HepG2 (cell line): ENCODE measurements around the gene UBC. TPM values are rescaled to one million over a fixed set of nuclear protein-coding genes. Genes with fewer than 3 reads are reported as not detected.

Experiments
- FOXJ3 ChIP-seq: sonication (generic); formaldehyde crosslinking; IDR thresholded peaks from 2 replicates; pipeline ENCODE4 v1.4.0; 2020; ENCODE audit warnings: missing genetic modification reagents, mild to moderate bottlenecking, borderline replicate concordance
- KDM1A ChIP-seq: IDR thresholded peaks from 2 replicates; pipeline ENCODE4 v1.6.1; 2016; ENCODE audit warnings: missing compliant biosample characterization
- NAIF1 ChIP-seq: sonication (generic); formaldehyde crosslinking; IDR thresholded peaks from 2 replicates; pipeline ENCODE4 v1.5.0; 2020; ENCODE audit warnings: mild to moderate bottlenecking, missing genetic modification reagents, borderline replicate concordance
- NR1H2 ChIP-seq: sonication (generic); formaldehyde crosslinking; IDR thresholded peaks from 2 replicates; pipeline ENCODE4 v1.8.1; 2022; ENCODE audit warnings: low read depth, missing genetic modification reagents, borderline replicate concordance
- RELA ChIP-seq: sonication (generic); formaldehyde crosslinking; IDR thresholded peaks from 2 replicates; pipeline ENCODE4 v1.4.0; 2020; ENCODE audit warnings: missing genetic modification reagents
- SOX5 ChIP-seq: IDR thresholded peaks from 2 replicates; pipeline ENCODE4 v1.6.1; 2016; ENCODE audit warnings: borderline replicate concordance
- SP4 ChIP-seq: sonication (generic); formaldehyde crosslinking; IDR thresholded peaks from 2 replicates; pipeline ENCODE4 v1.8.1; 2023; ENCODE audit warnings: mild to moderate bottlenecking, missing genetic modification reagents
- ZFP62 ChIP-seq: sonication (generic); formaldehyde crosslinking; IDR thresholded peaks from 2 replicates; pipeline ENCODE4 v1.4.0; 2020; ENCODE audit warnings: missing genetic modification reagents
- ZNF354B ChIP-seq: sonication (generic); formaldehyde crosslinking; IDR thresholded peaks from 2 replicates; pipeline ENCODE4 v1.8.0; 2022; ENCODE audit warnings: mild to moderate bottlenecking, missing genetic modification reagents
- ZNF761 ChIP-seq: sonication (generic); formaldehyde crosslinking; conservative IDR thresholded peaks from 2 replicates; pipeline ENCODE4 v1.4.0; 2020; ENCODE audit warnings: mild to moderate bottlenecking, missing genetic modification reagents
- polyA plus RNA-seq, 8 experiments: library from polyadenylated mRNA; depleted of rRNA in 3 of 8; stranded (reverse) in 7 of 8; unstranded in 1 of 8; fragments of >200 nt; fragmentation: Illumina TruSeq in 4 of 8; extraction: Trizol in 4 of 8; gene quantifications; 2 replicates each; pipeline versions ENCODE4 v1.2.1 to v1.2.3, GENCODE V29; 2011 to 2016; ENCODE audit warnings: low read depth in 4 of 8, missing spikeins in 1 of 8, mixed read lengths in 1 of 8; ENCODE audit not compliant: insufficient read depth in 1 of 8
- total RNA-seq, 5 experiments: library from RNA; depleted of rRNA; stranded (reverse); fragments of >200 nt; fragmentation: Illumina TruSeq; extraction: Trizol; gene quantifications; 2 replicates each; pipeline ENCODE4 v1.2.3, GENCODE V29; 2016; ENCODE audit warnings: low read depth in 1 of 5
- TF ChIP-seq, protein P1 (sequence below): sonication (generic); formaldehyde crosslinking; conservative IDR thresholded peaks from 2 replicates; pipeline ENCODE4 v1.4.0; 2020; ENCODE audit warnings: missing genetic modification reagents
- TF ChIP-seq, protein P2 (sequence below): sonication (generic); formaldehyde crosslinking; IDR thresholded peaks from 2 replicates; pipeline ENCODE4 v1.4.0; 2020; ENCODE audit warnings: missing genetic modification reagents
- TF ChIP-seq, protein P3 (sequence below): sonication (generic); formaldehyde crosslinking; IDR thresholded peaks from 2 replicates; pipeline ENCODE4 v1.4.0; 2020; ENCODE audit warnings: mild to moderate bottlenecking, low read depth, missing genetic modification reagents
- TF ChIP-seq, protein P4 (sequence below): sonication (generic); formaldehyde crosslinking; IDR thresholded peaks from 2 replicates; pipeline ENCODE4; 2020; ENCODE audit warnings: missing genetic modification reagents, mild to moderate bottlenecking, borderline replicate concordance
- TF ChIP-seq, protein P5 (sequence below): sonication (generic); formaldehyde crosslinking; IDR thresholded peaks from 2 replicates; pipeline ENCODE4 v1.4.0; 2020; ENCODE audit warnings: missing genetic modification reagents
- TF ChIP-seq, protein P6 (sequence below): IDR thresholded peaks from 2 replicates; pipeline ENCODE4 v1.6.1; 2016; ENCODE audit warnings: missing compliant biosample characterization, missing genetic modification reagents, borderline replicate concordance

The UBC gene
- total and polyA plus RNA-seq, 2 of the 13 experiments (the other 11 are each of a cell fraction or from before 2014, with no cell fraction given): 805 to 1,432 TPM

DNA sequence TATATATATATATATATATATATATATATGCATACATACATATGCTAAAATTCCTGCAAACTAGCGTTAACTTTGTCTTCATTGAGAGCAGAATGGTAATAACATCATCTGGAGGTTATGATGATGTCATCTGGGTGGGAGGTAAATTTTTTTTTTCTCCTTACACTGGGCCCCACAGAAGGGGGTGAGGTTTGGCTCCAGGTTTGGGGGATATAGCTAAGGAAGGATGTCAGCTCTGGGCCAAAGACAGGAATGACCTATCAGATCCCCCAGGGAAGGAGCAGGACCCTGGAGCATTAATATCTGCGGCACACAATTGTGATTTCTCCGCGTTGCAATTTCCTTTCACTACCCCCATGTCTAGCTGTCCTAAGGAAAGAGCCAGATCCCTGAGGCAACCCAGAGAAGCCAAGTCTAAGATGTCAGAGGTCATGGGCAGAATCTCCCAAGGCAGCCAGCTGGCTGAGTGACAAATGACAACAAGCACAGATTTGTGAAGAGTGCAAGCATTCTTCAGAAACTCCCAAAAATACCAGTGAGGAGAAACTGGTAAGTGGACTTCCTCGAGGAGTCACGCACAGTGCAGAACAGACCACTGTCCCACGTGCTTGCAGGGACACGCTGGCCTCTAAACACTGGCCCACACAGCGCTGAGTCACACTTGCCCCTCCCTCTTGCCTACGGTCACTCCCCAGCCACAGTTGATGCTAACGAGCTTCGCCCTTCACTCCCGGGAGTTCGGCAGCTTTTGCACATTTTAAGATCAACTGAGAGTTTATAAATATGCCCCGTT, 9.9 kb downstream of the UBC start (continued):
- TF ChIP-seq, protein P1, sequence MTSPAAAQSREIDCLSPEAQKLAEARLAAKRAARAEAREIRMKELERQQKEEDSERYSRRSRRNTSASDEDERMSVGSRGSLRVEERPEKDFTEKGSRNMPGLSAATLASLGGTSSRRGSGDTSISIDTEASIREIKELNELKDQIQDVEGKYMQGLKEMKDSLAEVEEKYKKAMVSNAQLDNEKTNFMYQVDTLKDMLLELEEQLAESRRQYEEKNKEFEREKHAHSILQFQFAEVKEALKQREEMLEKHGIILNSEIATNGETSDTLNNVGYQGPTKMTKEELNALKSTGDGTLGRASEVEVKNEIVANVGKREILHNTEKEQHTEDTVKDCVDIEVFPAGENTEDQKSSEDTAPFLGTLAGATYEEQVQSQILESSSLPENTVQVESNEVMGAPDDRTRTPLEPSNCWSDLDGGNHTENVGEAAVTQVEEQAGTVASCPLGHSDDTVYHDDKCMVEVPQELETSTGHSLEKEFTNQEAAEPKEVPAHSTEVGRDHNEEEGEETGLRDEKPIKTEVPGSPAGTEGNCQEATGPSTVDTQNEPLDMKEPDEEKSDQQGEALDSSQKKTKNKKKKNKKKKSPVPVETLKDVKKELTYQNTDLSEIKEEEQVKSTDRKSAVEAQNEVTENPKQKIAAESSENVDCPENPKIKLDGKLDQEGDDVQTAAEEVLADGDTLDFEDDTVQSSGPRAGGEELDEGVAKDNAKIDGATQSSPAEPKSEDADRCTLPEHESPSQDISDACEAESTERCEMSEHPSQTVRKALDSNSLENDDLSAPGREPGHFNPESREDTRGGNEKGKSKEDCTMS (CRISPR knock-in tag): no peak
- TF ChIP-seq ZNF761 (CRISPR knock-in tag) (no peak), RELA (CRISPR knock-in tag) (no peak), KDM1A (no peak), NR1H2 (CRISPR knock-in tag) (no peak), FOXJ3 (0 out of 2 replicates have a peak, but pooled peaks have one; percentile 49), ZFP62 (CRISPR knock-in tag) (no peak), NAIF1 (no peak), SP4 (no peak), ZNF354B (CRISPR knock-in tag) (no peak), SOX5 (peak; percentile 58; the same call in 1 of the 2 replicates)
- TF ChIP-seq, protein P2, sequence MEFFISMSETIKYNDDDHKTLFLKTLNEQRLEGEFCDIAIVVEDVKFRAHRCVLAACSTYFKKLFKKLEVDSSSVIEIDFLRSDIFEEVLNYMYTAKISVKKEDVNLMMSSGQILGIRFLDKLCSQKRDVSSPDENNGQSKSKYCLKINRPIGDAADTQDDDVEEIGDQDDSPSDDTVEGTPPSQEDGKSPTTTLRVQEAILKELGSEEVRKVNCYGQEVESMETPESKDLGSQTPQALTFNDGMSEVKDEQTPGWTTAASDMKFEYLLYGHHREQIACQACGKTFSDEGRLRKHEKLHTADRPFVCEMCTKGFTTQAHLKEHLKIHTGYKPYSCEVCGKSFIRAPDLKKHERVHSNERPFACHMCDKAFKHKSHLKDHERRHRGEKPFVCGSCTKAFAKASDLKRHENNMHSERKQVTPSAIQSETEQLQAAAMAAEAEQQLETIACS (CRISPR knock-in tag): no peak
- TF ChIP-seq, protein P3, sequence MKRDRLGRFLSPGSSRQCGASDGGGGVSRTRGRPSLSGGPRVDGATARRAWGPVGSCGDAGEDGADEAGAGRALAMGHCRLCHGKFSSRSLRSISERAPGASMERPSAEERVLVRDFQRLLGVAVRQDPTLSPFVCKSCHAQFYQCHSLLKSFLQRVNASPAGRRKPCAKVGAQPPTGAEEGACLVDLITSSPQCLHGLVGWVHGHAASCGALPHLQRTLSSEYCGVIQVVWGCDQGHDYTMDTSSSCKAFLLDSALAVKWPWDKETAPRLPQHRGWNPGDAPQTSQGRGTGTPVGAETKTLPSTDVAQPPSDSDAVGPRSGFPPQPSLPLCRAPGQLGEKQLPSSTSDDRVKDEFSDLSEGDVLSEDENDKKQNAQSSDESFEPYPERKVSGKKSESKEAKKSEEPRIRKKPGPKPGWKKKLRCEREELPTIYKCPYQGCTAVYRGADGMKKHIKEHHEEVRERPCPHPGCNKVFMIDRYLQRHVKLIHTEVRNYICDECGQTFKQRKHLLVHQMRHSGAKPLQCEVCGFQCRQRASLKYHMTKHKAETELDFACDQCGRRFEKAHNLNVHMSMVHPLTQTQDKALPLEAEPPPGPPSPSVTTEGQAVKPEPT (CRISPR knock-in tag): 0 out of 2 replicates have a peak, but pooled peaks have one; percentile 44
- TF ChIP-seq, protein P4, sequence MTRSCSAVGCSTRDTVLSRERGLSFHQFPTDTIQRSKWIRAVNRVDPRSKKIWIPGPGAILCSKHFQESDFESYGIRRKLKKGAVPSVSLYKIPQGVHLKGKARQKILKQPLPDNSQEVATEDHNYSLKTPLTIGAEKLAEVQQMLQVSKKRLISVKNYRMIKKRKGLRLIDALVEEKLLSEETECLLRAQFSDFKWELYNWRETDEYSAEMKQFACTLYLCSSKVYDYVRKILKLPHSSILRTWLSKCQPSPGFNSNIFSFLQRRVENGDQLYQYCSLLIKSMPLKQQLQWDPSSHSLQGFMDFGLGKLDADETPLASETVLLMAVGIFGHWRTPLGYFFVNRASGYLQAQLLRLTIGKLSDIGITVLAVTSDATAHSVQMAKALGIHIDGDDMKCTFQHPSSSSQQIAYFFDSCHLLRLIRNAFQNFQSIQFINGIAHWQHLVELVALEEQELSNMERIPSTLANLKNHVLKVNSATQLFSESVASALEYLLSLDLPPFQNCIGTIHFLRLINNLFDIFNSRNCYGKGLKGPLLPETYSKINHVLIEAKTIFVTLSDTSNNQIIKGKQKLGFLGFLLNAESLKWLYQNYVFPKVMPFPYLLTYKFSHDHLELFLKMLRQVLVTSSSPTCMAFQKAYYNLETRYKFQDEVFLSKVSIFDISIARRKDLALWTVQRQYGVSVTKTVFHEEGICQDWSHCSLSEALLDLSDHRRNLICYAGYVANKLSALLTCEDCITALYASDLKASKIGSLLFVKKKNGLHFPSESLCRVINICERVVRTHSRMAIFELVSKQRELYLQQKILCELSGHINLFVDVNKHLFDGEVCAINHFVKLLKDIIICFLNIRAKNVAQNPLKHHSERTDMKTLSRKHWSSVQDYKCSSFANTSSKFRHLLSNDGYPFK (CRISPR knock-in tag): 0 out of 2 replicates have a peak, but pooled peaks have one; percentile 41
- TF ChIP-seq, protein P5, sequence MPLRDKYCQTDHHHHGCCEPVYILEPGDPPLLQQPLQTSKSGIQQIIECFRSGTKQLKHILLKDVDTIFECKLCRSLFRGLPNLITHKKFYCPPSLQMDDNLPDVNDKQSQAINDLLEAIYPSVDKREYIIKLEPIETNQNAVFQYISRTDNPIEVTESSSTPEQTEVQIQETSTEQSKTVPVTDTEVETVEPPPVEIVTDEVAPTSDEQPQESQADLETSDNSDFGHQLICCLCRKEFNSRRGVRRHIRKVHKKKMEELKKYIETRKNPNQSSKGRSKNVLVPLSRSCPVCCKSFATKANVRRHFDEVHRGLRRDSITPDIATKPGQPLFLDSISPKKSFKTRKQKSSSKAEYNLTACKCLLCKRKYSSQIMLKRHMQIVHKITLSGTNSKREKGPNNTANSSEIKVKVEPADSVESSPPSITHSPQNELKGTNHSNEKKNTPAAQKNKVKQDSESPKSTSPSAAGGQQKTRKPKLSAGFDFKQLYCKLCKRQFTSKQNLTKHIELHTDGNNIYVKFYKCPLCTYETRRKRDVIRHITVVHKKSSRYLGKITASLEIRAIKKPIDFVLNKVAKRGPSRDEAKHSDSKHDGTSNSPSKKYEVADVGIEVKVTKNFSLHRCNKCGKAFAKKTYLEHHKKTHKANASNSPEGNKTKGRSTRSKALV (CRISPR knock-in tag): peak; percentile 76; the same call in 1 of the 2 replicates
- TF ChIP-seq, protein P6, sequence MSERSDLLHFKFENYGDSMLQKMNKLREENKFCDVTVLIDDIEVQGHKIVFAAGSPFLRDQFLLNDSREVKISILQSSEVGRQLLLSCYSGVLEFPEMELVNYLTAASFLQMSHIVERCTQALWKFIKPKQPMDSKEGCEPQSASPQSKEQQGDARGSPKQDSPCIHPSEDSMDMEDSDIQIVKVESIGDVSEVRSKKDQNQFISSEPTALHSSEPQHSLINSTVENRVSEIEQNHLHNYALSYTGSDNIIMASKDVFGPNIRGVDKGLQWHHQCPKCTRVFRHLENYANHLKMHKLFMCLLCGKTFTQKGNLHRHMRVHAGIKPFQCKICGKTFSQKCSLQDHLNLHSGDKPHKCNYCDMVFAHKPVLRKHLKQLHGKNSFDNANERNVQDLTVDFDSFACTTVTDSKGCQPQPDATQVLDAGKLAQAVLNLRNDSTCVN (CRISPR knock-in tag): peak; percentile 80; the same call in 1 of the 2 replicates
